HG02678 (cell line): ENCODE results near the gene ZNFX1.
"Not testable (repeated sequence)": the region's sequence is repeated elsewhere in the genome, so short reads cannot be mapped to it uniquely, and the experiment has no call there.

ENCODE experiments used
- ATAC-seq: cut with Tn5 transposase; IDR thresholded peaks from one replicate; pipeline ENCODE4 v1.9.1; 2021; ENCODE audit warnings: mild to moderate bottlenecking, moderate library complexity; ENCODE audit not compliant: unreplicated experiment

The ZNFX1 gene

GRCh38 chr20:49252556-49253350, 25.1 kb downstream of the ZNFX1 start:
- ATAC-seq = no peak

GRCh38 chr20:49248879-49249665, 28.8 kb downstream of the ZNFX1 start:
- ATAC-seq = no peak

DNA sequence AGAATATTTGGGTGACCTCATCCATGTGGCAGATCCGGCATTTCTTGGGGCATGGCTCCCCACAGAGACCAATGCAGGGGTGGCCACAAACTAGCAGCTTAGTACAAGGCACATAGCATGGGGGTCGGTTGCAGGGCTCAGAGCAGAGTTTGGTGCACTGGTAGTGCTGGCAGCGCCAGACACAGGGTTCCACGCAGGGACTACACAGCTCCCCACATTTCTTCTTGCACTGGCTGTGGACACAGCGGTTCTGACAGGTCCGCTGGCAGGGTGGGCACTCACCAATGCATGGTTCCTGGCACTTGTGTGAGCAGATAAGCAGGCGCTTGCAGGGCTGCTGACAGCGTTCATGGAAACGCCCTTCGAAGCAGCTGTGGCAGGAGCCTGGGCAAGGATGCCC, 29.6 kb downstream of the ZNFX1 start:
- ATAC-seq = no peak

DNA sequence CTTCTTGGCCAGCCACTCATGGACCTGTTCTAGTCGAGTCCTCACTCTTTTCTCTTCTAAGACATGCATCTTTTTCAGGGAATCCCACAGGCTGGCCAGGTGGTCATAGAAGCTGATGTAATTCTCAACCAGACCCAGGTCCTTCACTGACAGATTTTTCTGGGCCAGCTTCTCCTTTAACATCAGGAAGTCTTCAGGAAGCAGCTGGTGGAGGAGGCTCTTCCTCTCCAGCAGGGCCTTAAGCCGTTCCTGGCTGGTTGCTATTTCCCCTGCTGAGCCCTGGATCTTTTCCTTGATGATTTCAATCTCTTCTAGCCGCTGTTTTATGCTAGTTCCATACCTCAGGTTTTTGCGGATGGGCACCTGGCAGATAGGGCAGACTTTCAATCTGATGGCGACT, 30.1 kb downstream of the ZNFX1 start:
- no peak for ATAC-seq

GRCh38 chr20:49247169-49247723, 30.6 kb downstream of the ZNFX1 start:
- ATAC-seq = no peak

GRCh38 chr20:49245921-49246740, 31.7 kb downstream of the ZNFX1 start:
- ATAC-seq = no peak

GRCh38 chr20:49237531-49237930, 40.3 kb downstream of the ZNFX1 start:
- ATAC-seq = no peak

DNA sequence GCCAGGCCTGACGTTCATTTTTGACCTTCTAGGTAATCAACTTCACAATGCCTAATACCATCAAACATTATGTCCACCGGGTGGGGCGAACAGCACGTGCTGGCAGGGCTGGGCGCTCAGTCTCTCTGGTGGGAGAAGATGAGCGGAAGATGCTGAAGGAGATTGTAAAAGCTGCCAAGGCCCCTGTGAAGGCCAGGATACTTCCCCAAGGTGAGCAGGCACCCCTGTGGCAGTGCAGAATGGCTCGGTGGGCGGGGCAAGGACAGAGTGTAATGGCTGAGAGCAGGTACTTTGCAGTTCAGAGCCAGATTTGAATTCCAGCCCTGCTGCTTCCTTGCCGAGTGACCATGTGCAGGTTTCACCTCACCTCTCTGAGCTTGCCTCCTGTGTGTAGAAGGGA, 41.6 kb downstream of the ZNFX1 start:
- ATAC-seq = no peak

DNA sequence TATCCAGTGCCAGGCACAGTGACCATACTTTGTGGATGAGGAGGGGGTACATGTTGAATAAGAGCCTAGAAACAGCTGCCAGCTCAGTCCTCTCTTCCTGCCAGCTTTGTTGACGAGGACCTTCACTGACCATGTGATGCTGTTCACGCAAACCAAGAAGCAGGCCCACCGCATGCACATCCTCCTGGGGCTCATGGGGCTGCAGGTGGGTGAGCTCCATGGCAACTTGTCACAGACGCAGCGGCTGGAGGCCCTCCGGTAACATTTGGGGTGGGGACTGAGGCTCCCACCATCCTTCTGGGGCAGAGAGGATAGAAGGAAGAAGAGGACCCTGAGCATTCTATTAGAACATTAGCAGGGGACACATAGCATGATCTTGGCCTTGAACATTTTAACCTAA, 43.0 kb downstream of the ZNFX1 start:
- ATAC-seq = no peak

GRCh38 chr20:49233226-49233625, 44.6 kb downstream of the ZNFX1 start:
- no peak for ATAC-seq

DNA sequence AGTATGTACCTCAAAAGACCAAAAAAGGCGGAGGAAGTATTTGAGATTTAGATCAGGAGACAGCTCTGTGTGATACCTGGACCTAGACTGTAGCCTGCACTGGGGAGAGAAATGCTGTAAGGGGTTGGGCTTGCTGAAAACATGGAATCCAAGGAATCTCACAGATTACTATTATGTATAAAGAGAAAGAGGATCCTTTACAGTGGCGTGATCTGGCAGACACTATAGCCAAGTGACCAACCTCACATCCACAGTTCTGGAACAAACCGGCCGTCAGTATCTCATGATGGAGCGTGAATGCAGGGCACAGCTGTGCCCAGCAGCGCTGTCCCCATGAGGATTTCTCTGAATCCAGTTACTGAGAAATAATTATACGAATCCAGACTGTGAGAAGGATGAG, 46.4 kb downstream of the ZNFX1 start:
- ATAC-seq = no peak

- ATAC-seq = no peak
Measured at GRCh38 chr20:49230561-49231133, 47.2 kb downstream of the ZNFX1 start.

DNA sequence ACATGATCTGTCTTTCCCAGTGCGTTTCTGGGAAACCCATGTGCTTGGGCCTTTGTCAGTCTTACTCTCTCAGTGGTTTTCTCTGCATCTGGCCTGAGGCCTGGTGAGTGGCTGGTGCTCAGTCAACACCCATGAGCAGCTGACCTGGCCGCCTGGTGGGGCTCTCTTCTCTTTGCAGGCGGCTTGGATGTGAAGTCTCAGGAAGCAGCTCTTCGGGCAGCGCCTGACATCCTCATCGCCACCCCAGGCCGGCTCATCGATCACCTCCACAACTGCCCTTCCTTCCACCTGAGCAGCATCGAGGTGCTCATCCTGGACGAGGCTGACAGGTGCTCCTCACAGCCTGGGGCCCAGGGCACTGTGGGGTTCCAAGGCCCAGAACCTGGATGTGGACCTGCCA, 47.8 kb downstream of the ZNFX1 start:
- no peak for ATAC-seq

DNA sequence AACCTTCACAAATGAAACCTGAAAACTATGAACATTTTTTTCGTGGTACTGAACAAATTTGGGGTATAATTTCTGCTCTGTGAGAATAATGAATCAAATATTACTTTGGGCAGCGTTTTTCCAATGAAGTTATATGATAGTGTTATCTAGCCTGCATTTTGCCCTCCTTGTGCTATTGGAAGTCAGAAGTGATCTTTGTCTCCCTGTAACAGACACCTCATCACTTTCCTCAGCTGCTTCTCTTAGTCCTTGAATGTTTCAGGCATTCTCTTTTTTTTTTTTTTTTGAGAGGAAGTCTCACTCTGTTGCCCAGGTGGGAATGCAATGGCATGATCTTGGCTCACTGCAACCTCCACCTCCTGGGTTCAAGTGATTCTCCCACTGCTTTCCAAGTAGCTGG, 48.5 kb downstream of the ZNFX1 start:
- ATAC-seq = no peak

DNA sequence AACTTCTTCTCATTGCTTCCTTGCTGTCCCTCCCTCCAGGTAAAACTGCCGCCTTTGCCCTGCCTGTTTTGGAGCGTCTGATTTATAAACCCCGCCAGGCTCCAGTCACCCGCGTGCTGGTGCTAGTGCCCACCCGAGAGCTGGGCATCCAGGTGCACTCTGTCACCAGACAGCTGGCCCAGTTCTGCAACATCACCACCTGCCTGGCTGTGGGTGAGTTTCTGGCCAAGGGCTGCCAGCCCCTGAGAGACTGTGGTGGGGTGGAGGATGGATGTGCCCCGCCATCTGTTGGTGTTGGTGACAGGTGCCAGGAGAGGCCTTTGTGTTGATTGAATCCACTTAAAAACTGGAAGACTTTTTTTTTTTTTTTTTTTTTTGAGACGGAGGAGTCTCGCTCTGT, 49.2 kb downstream of the ZNFX1 start:
- ATAC-seq = no peak

DNA sequence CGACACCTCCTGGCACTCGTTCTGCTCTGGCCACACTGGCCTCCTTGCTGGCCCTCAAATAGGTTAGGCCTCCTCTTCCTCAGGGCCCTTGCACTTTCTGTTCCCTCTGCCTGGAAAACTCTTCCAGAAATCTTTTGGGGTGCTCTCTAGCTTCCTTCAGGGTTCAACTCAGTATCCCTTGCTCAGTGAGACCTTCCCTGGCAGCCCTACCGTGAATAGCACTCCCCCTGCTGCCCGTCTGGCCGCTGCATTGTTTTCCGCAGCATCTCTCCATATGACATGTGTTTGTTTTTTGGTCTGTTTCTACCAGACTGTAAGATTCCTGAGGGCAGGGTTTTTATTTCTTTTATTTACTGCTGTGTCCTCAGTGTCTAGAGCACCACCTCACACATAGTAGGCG, 52.0 kb downstream of the ZNFX1 start:
- no peak for ATAC-seq

DNA sequence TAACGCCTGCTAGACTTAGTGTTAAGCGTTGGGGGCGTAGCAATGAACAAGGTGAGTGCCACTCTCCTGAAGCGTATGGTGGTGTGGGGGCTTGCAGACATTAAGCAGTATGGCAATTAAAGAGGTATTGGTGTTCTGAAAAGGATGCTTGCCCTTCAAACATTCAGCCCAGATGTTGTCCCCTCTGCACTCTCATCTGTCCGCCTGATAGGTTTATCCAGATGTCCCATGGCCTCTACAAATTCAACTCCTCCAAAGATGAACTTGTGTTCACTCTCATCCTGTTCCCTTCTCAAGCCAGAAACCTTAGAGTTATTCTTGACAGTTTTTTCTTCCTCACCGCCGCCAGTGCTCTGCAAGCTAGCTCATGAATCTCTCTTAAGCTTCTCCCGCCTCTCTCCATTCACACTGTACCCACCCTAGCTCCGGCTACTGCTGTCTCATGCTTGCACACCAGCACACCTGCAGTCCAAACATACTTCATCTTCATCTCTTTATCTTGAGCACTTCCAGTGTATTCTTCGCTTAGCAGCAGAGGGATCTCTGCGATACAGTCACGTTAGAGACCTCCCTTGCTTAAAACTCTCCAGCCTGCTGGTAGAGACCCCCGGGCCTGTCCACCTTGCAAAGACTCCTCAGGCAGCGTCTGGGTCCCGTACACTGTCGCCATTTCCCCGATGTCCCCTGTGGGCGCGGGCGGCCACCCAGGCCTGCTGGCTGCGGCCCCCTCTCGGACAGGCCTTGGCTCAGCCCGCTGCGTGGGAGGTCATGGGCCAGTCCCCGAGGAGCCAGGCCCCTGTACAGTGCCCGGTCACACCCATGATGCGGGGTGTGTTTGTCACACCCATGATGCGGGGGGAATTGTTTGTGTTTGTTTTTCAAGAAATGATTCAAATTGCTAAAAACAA, 57.7 kb downstream of the ZNFX1 start:
- ATAC-seq = no peak

GRCh38 chr20:49219091-49219923, 58.5 kb downstream of the ZNFX1 start, which contains the start of gene DDX27:
DDX27 (plus strand) TSS chr20:49219416; CDS start chr20:49219449, 33 bp downstream.
- peak; percentile 96 for ATAC-seq

GRCh38 chr20:49218739-49219090, 59.1 kb downstream of the ZNFX1 start:
- not testable (repeated sequence) for ATAC-seq
